Measurements from ENCODE around the gene CUL3. TPM values are rescaled to one million over a fixed set of nuclear protein-coding genes. Genes with fewer than 3 reads are reported as not detected.

The CUL3 gene
- total RNA-seq, 1 experiment from 2014 or later: 104 TPM

GRCh38 chr2:224569654-224570053, 15.5 kb downstream of the CUL3 start:
- intact Hi-C loops (cut with micrococcal nuclease; ENCODE audit: unreplicated experiment): no loop called here
- CTCF ChIA-PET: no interaction called here
- no peak for DNase-seq (ENCODE audit: low read depth, low spot score)

DNA sequence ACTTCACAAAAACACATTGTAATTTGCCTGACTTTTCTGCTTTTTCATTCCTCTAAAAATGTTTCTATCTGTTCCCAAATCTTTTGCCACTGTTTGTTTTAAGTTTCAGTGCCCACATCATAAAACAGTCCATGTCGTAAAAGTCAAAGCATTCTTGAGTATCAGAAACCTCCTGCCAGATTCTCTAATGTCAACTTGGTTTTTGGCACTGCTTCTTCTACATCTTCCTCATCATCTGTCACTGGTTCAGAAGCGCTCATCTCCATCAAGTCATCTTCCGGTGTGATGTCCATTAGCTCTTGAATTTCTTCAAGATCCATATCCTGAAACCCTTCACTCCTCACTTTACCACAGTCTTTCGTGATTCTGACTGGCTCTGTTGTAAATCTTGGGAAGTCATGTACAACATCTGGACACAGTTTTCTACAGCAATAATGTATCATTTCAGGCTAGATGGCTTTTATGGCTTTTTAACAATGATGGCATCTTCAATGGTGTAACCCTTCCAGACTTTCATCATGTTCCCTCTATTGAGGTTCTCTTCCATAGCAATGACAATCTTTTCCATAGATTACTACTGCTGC, 19.6 kb downstream of the CUL3 start:
- Histone ChIP-seq H3K36me3 (ENCODE audit: control insufficient read depth, insufficient read depth, low read length) (no peaks in the 10 kb centered on the region), H3K9me3 (ENCODE audit: control insufficient read depth, insufficient read depth, low read depth, low read length) (no peaks in the 10 kb centered on the region), H3K4me3 (ENCODE audit: low read depth in 2 of 2, low read length in 2 of 2) (no peak overlapping the region), H3K4me1 (ENCODE audit: control insufficient read depth, insufficient read depth, low read length) (peaks cover 31% of the 10 kb centered on the region), H3K27ac (ENCODE audit: low read length) (no peak overlapping the region), H3K27me3 (ENCODE audit: control insufficient read depth, insufficient read depth, low read length) (no peaks in the 10 kb centered on the region)
- no peak for ATAC-seq
- CTCF ChIA-PET: no interaction called here
- in situ Hi-C loops (cut with HindIII; ENCODE audit: low pct_unique_long_range_greater_than_20kb, low sequenced_read_pairs): no loop called here
- POLR2A ChIA-PET: no interaction called here
- no peak for DNase-seq (ENCODE audit: low read depth, low spot score)
- intact Hi-C loops (cut with micrococcal nuclease; ENCODE audit: unreplicated experiment): no loop called here
- BruUV-seq (replicated peaks): no TSS peak
- TF ChIP-seq, protein P1, sequence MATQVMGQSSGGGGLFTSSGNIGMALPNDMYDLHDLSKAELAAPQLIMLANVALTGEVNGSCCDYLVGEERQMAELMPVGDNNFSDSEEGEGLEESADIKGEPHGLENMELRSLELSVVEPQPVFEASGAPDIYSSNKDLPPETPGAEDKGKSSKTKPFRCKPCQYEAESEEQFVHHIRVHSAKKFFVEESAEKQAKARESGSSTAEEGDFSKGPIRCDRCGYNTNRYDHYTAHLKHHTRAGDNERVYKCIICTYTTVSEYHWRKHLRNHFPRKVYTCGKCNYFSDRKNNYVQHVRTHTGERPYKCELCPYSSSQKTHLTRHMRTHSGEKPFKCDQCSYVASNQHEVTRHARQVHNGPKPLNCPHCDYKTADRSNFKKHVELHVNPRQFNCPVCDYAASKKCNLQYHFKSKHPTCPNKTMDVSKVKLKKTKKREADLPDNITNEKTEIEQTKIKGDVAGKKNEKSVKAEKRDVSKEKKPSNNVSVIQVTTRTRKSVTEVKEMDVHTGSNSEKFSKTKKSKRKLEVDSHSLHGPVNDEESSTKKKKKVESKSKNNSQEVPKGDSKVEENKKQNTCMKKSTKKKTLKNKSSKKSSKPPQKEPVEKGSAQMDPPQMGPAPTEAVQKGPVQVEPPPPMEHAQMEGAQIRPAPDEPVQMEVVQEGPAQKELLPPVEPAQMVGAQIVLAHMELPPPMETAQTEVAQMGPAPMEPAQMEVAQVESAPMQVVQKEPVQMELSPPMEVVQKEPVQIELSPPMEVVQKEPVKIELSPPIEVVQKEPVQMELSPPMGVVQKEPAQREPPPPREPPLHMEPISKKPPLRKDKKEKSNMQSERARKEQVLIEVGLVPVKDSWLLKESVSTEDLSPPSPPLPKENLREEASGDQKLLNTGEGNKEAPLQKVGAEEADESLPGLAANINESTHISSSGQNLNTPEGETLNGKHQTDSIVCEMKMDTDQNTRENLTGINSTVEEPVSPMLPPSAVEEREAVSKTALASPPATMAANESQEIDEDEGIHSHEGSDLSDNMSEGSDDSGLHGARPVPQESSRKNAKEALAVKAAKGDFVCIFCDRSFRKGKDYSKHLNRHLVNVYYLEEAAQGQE (IDR thresholded peaks at IDR 0.05; ENCODE audit: insufficient read depth in 1 of 2, low read depth in 2 of 2, low read length in 1 of 2): no peak
- TF ChIP-seq, protein P2, sequence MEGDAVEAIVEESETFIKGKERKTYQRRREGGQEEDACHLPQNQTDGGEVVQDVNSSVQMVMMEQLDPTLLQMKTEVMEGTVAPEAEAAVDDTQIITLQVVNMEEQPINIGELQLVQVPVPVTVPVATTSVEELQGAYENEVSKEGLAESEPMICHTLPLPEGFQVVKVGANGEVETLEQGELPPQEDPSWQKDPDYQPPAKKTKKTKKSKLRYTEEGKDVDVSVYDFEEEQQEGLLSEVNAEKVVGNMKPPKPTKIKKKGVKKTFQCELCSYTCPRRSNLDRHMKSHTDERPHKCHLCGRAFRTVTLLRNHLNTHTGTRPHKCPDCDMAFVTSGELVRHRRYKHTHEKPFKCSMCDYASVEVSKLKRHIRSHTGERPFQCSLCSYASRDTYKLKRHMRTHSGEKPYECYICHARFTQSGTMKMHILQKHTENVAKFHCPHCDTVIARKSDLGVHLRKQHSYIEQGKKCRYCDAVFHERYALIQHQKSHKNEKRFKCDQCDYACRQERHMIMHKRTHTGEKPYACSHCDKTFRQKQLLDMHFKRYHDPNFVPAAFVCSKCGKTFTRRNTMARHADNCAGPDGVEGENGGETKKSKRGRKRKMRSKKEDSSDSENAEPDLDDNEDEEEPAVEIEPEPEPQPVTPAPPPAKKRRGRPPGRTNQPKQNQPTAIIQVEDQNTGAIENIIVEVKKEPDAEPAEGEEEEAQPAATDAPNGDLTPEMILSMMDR (IDR thresholded peaks at IDR 0.05): no peak
- TF ChIP-seq POLR2AphosphoS5 (IDR thresholded peaks at IDR 0.05; ENCODE audit: low read depth, low read length) (no peak), SIN3A (IDR thresholded peaks at IDR 0.05; ENCODE audit: borderline replicate concordance, insufficient read depth, low read depth, low read length) (no peak), TCF7L2 (IDR thresholded peaks at IDR 0.05; ENCODE audit: low read depth, low read length) (no peak)

More at GRCh38 chr2:224569654-224570053, 15.5 kb downstream of the CUL3 start:
- TF ChIP-seq SIN3A (IDR thresholded peaks at IDR 0.05; ENCODE audit: borderline replicate concordance, insufficient read depth, low read depth, low read length): no peak
- no peak for TF ChIP-seq POLR2AphosphoS5 (IDR thresholded peaks at IDR 0.05; ENCODE audit: low read depth, low read length)
- TF ChIP-seq TCF7L2 (IDR thresholded peaks at IDR 0.05; ENCODE audit: low read depth, low read length): no peak
- TF ChIP-seq, protein P2 (IDR thresholded peaks at IDR 0.05): no peak
- TF ChIP-seq, protein P1 (IDR thresholded peaks at IDR 0.05; ENCODE audit: insufficient read depth in 1 of 2, low read depth in 2 of 2, low read length in 1 of 2): no peak
- H3K4me1 ChIP-seq (ENCODE audit: control insufficient read depth, insufficient read depth, low read length): peaks cover 29% of the 10 kb centered on the region
- H3K9me3 ChIP-seq (ENCODE audit: control insufficient read depth, insufficient read depth, low read depth, low read length): no peaks in the 10 kb centered on the region
- H3K4me3 ChIP-seq (ENCODE audit: low read depth in 2 of 2, low read length in 2 of 2): no peak overlapping the region
- ATAC-seq: no peak
- H3K27me3 ChIP-seq (ENCODE audit: control insufficient read depth, insufficient read depth, low read length): no peaks in the 10 kb centered on the region
- H3K27ac ChIP-seq (ENCODE audit: low read length): no peak overlapping the region
- POLR2A ChIA-PET: no interaction called here
- no peaks in the 10 kb centered on the region for H3K36me3 ChIP-seq (ENCODE audit: control insufficient read depth, insufficient read depth, low read length)
- in situ Hi-C loops (cut with HindIII; ENCODE audit: low pct_unique_long_range_greater_than_20kb, low sequenced_read_pairs): no loop called here
- BruUV-seq (replicated peaks): no TSS peak
